Stimulated activated CD4-positive, alpha-beta T cell treated with anti-CD3 and anti-CD28 coated beads, Interleukin-12 subunit alpha, Interleukin-12 subunit beta, amount 100 ng/mL, for 4 hours (primary cell): Measurements from ENCODE around the gene MAB21L4.

Experiments used
- DNase-seq: peaks from one replicate; pipeline ENCODE4 v3.0.0-alpha.2; 2020

Gene MAB21L4

DNA sequence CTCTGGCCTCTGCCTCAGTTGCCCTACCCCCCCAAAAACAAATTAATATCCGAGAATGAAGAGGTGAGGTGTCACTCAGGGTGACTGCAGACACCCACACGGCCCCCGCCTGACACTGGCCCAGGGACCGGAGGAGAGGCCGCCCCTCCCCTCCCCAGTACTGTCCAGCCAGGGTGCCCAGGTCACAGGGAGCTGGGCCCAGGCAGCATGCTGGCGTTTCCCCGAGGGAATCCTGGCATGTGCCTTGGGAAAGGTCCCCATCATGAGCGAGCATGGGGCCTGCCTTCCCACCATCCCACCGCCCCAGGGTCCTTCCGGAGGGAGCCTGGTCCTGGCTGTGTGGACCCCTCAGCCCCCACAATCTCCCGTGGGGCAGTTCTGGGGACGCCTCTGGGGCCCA, 3.0 kb downstream of the MAB21L4 start:
- no peak for DNase-seq

DNA sequence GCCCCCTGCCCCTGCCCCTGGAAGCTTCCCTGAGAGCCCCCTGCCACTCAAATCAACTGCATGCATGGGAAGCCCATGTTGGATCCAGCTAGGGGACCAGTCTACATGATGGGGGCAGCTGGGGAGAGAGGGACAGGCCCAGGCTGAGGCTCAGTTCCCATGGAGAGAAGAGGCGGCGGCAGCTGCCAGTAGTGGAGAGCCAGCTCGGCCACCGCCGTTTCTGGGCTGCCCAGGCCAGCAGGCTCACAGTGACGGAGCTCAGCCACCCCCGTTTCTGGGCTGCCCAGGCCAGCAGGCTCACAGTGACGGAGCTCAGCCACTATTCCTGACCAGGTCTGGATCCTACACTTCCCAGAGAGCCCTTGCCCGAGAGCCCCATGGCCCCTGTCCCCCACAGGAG, 3.6 kb downstream of the MAB21L4 start:
- DNase-seq = no peak

DNA sequence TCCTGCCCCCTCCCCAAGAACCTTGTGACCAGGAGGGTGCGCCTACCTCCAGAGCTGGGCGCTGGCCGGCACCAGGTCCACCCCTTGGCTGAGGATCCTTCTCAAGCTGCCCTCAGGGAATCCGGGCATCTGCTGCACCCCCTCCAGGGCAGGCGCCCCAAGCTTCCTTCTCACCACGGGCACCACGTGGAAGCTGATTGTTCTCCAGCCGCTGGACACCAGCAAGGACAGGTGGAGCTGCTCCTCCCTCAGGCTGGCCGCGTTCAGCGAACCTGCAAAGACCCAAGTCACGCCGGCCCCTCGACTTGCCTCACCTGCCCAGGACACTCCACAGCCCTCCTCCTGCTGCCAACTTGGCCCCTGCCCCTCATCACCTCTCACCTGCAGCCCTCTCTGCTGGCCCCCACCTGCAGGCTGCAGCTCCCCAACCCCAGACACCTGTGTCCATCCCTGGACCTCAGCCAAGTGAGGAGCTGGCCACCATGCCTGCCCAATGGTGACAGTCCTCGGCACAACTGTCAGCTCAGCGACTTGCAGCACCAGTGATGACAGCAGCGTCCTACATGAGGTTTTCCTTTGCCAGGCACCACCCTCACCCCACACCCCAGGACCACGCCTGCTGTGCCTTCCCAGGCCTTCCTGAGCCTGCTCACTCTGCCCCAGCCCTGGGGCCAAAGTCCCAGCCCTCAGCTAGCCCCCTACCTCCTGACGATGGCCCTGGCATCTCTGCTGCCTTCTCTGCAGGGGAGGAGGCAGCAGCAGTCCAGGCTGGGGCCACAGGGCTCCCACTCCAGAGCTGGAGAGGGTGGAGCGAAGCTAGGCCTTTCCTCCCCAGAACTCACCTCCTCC, 4.2 kb downstream of the MAB21L4 start:
- DNase-seq = no peak

DNA sequence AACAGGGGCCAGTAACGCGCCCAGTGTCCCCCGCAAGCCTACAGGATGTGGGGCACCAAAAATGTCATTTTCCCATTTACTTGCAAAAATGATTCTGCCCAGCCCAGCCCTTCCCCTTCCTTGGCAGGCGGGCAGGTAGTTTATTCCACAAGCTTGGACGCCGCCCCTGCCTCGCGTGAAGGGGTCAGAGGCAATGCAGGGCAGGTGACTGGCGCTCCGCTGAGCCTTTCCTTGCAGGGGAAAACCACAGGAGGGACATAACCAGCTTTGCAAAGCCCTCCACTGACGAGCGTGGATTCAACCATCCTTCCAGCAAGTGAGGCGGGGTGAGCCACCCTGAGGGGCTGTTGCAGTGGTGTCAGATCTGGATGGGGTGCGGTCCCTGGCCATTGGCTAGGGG, 5.3 kb downstream of the MAB21L4 start:
- no peak for DNase-seq

DNA sequence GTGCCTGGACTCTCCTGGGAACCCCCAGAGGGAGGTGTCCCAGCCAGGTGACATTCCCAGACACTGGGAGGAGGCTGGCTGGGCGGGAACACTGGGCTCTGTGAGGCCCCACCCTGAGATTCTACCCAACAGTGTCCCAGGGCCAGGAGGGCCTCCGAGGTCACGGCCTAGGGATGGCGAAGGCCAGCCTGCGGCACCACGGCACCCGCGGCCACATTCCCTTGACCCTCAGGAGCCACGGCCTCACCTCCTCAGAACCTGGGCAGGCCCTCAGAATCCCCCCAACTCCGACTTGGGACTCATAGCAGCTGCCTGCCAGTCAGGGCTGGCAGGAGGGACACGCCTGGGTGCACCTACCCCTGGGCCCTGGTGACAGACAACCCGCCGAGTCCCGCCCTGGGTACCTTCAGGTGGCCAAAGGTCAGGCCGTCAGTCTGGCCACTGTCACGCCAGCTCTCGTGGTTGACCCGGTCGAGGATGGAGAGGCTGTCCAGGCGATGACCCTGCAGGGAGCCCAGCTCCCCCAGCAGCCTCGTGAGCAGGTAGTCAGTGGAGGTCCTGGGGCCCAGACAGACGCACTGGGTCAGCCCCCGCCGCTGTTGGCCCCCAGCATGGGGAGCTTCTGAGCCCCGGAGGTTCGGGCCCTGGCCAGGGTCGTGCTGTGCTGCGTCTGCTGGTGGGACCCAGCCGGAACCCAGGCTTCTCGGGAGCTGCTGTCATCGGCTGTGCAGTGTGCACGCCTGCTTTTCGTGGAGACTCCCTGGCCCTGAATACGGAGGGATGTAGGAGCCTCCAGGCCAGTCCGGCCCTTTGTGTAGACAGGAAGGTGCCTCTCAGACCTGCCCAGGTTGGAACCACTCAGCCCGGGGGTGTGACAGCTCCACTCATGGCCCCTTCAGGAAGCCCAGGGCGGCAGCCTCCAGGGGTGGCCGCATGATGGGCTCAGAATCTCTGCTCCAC, 6.1 kb downstream of the MAB21L4 start:
- DNase-seq = no peak

DNA sequence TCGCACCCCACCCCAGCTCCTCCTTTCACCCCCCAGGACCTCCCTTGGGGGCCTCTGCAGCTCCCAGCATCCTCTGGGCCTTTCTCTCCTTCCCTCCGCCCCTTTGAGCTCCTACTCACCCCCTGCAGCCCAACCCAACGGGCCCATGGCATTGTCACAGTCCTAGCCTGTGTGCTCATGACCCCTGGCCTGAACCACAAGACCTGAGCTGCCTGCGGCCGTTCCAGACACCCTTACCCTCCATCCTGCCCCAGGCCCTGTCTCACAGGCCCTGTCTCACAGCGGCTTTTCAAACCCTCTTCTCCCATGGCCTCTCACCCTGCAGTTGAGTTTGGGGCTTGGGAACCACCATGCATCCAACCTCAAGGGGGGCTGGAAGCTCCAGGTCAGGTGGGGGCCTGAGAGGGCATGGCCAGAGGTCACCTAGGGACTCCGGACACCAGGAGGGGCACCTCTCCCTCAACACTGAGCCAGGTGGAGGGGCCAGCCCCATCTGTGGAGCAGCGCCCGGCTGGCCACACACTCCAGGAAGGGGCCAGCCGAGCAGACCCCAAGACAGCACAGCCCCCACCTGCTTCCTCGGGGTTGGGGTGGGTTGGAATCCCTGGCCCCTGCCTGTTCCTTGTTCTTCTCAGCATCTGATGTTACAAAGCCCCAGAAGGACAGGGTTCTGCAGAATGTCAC, 6.9 kb downstream of the MAB21L4 start:
- no peak for DNase-seq

DNA sequence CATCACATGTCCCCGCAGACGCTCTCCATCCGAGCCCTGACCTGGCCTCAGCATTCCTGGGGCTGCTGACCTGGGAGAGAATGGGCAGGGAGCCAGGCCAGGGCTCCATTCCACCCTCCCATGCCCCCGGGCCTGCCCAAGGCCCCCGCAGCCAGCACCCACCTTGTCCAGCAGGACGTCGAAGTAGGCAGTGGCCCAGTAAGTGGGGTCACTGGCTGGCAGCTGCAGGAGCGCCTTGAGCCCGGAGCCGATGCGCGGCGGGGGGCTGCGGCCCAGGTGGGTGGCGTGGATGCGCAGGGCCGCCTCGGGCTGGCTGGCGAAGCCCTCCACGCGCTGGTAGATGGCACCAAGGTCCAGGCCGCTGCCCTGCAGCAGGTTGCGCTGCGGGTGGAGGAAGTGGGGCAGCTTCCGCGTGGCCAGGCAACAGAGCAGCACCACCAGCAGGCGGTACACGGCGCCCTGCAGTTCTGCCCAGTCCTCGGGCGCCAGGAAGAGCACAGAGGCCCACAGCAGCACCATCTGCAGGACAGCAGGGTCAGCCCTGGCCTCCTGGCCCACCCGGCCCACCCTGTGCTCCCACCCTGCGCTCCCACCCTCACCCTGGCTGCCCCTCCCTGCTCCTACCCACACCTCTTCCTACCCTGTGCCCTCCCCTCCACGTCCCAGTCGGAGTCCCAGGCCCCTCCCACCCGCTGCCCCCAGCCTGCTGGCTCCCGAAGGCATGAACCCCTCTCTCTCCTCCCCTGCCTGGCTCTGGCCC, 7.6 kb downstream of the MAB21L4 start:
- no peak for DNase-seq

DNA sequence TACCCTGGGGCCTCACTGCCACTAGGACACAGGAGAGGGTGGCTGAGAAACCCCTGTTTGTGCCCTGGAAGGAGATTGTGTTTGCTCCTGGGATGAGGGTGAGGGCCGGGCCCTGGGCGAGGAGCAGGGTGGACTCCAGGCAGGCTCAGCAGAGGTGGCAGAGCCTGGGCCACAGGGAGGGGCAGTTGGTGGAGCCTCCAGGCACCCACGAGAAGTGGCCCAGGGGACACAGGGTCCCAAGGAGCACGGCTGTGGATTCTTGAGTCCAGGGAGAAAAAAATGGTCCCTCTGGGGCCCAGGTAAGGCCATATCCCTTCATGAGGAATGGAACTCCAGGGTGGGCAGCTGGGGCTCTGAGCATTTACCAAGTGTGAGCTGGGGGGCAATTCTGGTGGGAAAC, 8.3 kb downstream of the MAB21L4 start:
- no peak for DNase-seq

DNA sequence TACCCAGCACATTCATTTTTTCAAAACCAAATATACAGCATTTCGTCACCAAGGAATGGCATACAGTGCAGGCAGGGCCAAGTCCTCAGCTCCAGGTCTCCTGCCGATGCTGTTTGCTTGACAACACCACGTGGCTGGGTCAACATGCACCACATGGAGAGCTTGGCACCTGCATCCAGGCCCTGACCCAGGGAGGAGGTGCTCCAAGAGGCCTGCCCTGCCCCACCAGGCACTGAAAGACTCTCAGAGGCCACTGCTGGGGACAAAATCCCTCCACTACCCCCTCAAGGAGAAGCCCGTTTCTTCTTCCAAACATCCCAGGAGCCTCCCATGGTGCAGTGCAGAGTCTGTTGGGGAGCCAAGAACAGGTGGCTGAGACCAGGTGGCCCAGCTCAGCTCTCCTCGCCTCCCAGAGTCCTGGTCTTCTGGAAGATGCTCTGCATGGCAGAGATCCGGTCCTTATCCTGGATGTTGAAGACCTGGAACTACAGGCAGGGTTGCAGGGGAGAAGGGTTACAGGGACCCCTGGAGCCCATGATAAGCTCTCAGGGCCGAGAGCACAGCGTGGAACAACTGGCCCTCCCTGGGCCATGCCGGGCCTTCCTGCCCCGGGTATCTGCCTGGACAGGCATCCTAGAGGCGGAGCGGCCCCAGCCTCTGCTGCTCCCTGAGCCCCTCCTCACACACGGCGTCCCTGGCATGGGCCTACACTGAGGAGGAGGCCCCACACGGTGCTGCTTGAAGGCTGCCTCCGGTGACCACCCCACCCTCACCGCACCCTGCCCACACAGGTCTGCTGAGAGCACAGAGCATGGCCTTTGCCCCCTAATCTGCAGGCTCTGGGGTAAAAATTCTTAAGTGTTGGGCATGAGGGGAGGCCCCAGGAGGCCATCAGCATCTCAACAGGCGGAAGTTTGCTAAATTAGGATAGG, 9.0 kb downstream of the MAB21L4 start:
- no peak for DNase-seq

DNA sequence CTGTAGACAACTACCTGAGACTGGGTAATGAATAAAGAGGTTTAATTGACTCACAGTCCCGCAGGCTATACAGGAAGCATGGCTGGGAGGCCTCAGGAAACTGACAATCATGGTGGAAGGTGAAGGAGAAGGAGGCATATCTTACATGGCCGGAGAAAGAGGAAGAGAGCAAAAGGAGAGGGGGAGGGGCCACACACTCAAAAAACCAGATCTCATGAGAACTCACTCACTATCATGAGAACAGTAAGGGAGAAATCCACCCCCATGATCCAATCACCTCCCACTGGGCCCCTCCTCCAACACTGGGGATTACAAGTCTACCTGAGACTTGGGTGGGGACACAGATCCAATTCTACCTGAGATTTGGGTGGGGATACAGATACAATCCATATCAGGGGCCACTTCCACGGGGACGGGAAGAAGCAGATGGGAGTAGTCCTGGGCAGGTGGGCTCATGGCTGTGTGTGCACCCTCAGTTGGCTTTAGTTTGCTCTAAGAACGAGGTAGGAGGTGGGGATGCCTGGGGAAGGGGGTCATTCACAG, 9.9 kb downstream of the MAB21L4 start:
- DNase-seq = no peak

DNA sequence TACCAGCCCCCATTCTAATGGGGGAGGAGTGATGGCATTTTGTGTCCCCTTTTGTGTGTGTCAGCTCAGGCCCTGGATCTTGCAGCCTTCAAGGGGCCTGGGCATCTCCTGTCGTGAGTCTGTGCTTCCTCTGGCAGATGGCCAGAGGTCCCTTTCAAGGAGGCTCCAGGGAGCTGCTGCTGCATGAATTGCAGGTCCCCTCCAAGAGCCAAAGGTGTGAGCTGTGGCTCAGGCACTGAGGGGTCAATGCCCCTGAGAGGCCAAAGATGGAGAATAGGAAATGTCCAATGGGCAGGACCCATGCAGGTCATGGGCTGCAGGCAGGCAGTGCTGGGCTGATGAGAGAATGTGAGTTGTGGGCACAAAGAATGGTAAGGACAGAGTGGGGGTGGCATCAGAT, 10.4 kb downstream of the MAB21L4 start:
- no peak for DNase-seq

DNA sequence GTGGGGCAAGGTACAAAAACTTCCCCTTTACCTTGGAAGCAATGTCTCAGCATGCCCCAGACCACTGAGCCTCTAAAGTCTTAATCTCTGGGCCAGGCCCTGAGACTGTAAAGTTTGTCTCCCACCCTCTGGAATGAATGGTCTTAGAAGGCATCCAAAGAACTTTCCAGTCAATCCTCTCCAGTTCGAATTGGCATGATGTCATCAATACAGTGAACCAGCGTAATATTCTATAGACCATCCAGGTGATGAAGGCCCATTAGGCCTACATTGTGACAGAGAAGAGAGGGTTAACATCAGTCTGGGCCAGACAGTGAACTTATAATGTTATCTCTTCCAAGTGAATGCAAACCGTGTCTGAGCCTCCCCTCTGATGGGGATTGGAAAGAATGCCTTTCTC, 11.2 kb downstream of the MAB21L4 start:
- no peak for DNase-seq

DNA sequence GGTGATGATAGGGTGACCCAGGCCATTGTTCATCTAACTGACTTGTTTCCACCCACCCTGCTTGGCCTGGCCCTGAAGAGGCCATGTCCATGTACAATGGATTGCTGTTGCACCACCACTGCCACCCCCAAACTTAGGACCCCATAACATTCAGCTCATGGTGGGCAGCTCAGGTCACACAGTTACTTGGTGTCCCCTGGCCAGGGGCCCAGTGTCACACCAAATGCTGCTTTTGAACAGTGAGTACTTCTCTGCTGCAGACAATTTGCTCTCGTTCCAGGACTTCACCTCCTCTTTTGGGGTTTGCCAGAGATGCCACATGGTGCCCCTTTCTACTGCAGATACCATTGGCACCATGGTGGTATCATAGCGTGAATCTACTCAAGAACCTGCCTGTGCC, 11.7 kb downstream of the MAB21L4 start:
- no peak for DNase-seq

DNA sequence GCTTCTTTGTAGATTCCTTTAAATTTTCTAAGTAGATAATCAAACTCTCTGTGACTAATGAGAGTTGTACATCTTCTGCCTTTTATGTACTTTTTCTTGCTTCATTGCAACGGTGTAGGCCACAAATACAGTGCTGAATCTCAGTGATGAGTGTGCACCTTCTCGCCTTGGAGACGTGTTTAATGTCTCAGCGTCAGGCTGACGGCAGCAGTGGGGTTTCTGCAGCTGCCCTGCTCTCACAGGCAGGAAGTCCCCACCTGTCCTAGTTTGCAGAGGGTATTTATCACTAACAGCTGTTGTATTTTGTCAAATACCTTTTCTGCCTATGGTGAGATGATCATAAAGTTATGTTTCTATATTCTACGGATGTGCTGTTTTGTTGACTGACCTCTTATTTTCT, 14.0 kb downstream of the MAB21L4 start:
- no peak for DNase-seq

DNA sequence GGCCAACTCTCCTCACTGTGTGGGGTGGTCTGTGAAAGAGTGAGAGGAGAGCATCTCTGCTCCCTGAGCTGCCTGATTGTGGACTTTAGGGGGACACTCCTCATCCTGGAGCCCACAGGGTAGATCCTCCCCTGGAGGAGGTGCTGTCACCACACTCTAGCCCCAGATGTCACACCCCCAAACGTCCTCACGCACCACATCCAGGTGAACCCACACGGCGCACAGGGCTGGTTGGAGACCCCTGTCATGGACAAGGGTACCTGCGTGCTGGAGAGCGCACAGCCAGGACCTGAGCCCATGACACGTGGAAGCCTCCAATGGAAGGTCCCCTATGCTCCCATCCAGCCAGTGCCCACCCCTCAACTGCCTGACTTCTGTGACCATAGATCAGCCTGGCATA, 16.9 kb downstream of the MAB21L4 start:
- no peak for DNase-seq

DNA sequence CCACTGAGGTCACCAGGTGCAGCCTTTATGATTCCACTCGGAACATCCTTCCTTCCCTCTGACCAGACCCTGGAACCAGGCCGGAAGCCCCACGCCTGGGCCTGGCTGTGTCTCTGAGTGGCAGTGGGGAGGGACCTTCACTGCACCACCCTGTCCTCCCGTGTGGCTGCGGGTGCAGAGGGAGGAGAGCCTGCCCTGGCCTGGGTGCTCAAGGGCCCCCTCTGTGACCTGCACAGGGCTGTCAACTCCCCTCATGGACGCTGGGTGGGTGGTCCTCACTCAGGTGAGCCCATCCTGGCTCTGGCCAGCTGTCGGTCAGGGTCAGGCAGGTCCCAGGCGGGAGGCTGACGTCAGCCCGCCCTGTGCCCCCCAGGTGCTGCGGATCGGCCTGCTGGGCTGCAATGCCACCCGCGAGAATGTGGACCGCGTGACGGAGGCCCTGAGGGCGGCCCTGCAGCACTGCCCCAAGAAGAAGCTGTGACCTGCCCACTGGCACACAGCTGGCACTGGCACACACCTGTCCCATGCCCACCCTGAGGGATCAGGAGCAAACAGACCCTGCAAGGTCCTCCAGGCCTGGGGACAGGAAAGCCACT, 17.5 kb downstream of the MAB21L4 start:
- no peak for DNase-seq

DNA sequence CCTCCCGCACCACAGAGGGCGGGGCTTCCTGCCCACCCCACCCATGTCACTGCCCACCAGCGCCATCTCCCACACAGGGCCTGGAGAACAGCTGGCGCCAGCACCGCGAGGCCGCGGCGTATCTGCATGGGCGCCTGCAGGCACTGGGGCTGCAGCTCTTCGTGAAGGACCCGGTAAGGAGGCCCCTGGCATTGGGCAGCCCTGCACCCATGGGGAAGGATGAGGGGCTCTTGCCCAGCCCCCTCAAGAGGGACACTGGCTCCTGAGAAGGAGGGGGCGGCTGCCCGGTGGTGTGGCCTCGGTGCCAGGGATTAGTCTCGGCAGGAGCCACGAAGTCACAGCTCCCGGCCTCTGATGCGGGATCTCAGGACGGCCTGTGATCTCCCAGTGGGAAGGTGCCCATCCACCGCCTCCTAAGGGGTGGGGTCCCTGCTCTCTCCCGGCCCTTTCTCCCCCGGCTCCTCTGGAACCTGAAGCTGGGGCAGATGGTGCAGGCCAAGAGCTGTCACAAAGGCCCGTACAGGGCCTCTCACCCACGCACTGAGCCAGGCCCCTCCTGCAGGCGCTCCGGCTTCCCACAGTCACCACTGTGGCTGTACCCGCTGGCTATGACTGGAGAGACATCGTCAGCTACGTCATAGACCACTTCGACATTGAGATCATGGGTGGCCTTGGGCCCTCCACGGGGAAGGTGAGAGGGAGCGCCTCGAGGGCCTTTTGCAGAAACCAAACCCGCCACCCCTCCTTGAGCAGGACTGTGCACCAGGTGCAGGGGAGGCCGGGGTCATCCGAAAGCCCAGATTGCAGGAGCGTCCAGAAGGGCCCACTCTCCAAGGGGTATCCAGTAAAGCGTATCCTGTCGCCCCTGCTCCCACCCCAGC, 18.3 kb downstream of the MAB21L4 start:
- DNase-seq = no peak

DNA sequence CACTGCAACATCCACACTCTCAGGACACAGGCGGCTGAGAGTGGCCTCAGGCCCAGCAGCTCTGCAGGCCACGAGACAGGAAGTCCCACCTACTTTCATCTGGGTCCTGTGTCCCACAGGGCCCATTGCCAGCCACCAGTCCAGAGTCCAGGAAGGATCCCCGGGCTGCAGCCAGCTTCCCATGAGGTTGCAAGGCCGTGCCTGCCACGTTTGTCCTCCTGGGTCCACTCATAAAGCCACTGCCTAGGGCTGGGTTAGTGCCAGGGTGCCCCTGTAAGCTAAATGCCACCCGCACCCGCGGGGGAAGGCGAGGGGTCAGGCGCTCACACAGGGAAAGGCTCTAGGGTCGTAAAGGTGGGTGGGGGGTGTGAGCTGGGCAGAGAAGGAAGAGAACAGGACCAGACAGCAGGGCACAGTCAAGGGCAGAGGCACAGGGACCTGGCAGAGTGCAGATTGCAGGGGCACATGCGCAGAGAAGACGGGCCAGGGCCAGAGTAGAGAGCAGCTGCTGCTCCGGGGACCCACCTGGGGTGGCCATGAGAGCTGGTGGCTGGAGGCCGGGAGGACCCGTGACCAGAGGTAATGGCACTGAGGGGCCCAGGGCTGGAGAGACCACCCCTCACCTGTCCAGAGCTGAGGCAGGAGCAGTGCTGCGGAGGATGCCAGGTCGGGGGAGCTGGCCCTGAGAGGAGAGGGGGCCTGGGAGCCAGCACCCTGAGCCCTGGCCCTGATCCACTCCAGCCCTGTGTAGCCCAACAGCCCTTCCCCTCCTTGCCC, 19.3 kb downstream of the MAB21L4 start:
- DNase-seq = no peak

DNA sequence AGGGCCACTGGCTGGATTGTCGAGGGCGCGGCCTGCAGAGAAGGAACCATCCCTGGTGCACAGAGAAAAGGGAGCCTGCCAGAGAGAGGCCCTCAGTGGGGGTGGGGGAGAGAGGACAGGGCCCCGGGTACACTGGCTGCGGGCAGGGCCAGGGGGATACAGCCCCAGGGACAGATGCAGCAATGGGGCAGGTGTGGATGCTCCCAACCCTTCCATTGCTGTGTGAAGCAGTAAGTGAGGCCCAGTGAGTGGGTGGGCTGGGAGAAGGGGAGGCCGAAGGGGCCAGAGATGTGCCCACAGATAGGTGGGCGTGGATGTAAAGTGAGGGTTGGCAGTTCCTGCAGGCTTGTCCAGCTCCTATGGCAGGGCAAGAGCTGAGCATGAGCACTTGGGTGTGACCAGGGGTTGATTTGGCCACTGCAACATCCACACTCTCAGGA, 19.9 kb downstream of the MAB21L4 start:
- DNase-seq = no peak
